ENCODE measurements around the gene HDHD2.

DNA sequence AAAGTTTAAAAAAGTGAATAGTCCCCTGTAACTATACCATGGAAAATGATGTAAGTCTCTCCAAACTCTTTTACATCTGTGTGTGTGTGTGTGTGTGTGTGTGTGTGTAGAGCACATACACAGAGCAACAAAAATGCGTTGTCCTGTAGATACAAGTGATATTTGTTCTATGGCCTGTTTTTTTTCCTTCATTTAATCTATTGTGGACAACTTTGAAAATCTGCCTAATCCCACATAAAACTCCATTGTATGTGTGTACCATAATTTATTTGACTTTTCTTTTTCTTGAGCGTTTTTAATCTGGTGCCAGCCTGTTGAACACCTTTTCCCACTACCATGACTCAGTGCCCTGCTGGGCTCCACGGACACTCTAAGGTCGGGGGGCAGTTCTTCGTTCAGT lies 62.6 kb downstream of the HDHD2 start:
- TF ChIP-seq EZH2 (IDR thresholded peaks at IDR 0.05; ENCODE audit: borderline replicate concordance, low read depth, low read length, severe bottlenecking): no peak
- TF ChIP-seq, protein P1, sequence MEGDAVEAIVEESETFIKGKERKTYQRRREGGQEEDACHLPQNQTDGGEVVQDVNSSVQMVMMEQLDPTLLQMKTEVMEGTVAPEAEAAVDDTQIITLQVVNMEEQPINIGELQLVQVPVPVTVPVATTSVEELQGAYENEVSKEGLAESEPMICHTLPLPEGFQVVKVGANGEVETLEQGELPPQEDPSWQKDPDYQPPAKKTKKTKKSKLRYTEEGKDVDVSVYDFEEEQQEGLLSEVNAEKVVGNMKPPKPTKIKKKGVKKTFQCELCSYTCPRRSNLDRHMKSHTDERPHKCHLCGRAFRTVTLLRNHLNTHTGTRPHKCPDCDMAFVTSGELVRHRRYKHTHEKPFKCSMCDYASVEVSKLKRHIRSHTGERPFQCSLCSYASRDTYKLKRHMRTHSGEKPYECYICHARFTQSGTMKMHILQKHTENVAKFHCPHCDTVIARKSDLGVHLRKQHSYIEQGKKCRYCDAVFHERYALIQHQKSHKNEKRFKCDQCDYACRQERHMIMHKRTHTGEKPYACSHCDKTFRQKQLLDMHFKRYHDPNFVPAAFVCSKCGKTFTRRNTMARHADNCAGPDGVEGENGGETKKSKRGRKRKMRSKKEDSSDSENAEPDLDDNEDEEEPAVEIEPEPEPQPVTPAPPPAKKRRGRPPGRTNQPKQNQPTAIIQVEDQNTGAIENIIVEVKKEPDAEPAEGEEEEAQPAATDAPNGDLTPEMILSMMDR (IDR thresholded peaks at IDR 0.05; ENCODE audit: borderline replicate concordance, extremely low read depth, low read length, poor library complexity, severe bottlenecking): no peak

Data from DND-41 (cell line).